SK-N-SH (cell line): ENCODE data around the gene RAMP3. TPM values are rescaled to one million over a fixed set of nuclear protein-coding genes. Genes with fewer than 3 reads are reported as not detected.

ENCODE experiments used
- CTCF ChIA-PET: fragments of 300-600, 350-600 bp; formaldehyde crosslinking; extraction: SDS; loops from one replicate; lab custom pipeline; 2021; lab: Yijun Ruan, JAX
- POLR2A ChIA-PET: fragments of 350-600 bp; sonication (Branson Sonifier 250); formaldehyde crosslinking; extraction: SDS; loops from one replicate; lab custom pipeline; 2020; ENCODE audit warnings: antibody characterized with exemption, inconsistent platforms; lab: Yijun Ruan, JAX
- DNase-seq: peaks from one replicate; pipeline ENCODE4 v3.0.0; 2012
- H2AFZ ChIP-seq: fragments of 200-600 bp; sonication (generic); 2 replicates; pipeline ENCODE4 v1.8.1; 2016; ENCODE audit warnings: antibody characterized with exemption, mild to moderate bottlenecking, low read depth
- H3F3A ChIP-seq: fragments of 200-600 bp; sonication (generic); replicated peaks from 2 replicates; pipeline ENCODE3; 2016; ENCODE audit warnings: antibody characterized with exemption, mild to moderate bottlenecking; ENCODE audit not compliant: insufficient read depth
- H3K27ac ChIP-seq, 2 experiments: fragments of 200-500 bp in 1 of 2; fragments of 200-600 bp in 1 of 2; sonication (Bioruptor generic) in 1 of 2; sonication (generic), shearing (Covaris generic) in 1 of 2; 2 replicates each; pipeline versions ENCODE4 v1.5.1 to v1.6.1; 2014 to 2016; ENCODE audit warnings: low read depth in 2 of 2, inconsistent platforms in 1 of 2, low read length in 1 of 2, mild to moderate bottlenecking in 1 of 2, mixed read lengths in 1 of 2
- H3K27me3 ChIP-seq: fragments of 200-600 bp; sonication (generic), shearing (Covaris generic); 2 replicates; pipeline ENCODE4 v1.6.1; 2016; ENCODE audit warnings: mixed run types; ENCODE audit not compliant: insufficient read depth
- H3K36me3 ChIP-seq, 2 experiments: fragments of 200-500 bp in 1 of 2; fragments of 200-600 bp in 1 of 2; sonication (Bioruptor generic) in 1 of 2; sonication (generic) in 1 of 2; replicated peaks in 1 of 2; 2 replicates each; pipeline versions ENCODE3 to v1.5.1; 2014 to 2016; ENCODE audit warnings: low read length in 1 of 2, mild to moderate bottlenecking in 1 of 2; ENCODE audit not compliant: insufficient read depth in 2 of 2, control insufficient read depth in 1 of 2
- H3K4me1 ChIP-seq, 2 experiments: fragments of 200-500 bp in 1 of 2; fragments of 200-600 bp in 1 of 2; sonication (Bioruptor generic) in 1 of 2; sonication (generic), shearing (Covaris generic) in 1 of 2; 2 replicates each; pipeline versions ENCODE4 v1.5.1 to v1.6.1; 2014 to 2016; ENCODE audit warnings: low read depth in 1 of 2, low read length in 1 of 2, mixed run types in 1 of 2; ENCODE audit not compliant: insufficient read depth in 2 of 2, control insufficient read depth in 1 of 2
- H3K4me2 ChIP-seq: fragments of 200-600 bp; sonication (generic), shearing (Covaris generic); 2 replicates; pipeline ENCODE4 v1.6.1; 2017; ENCODE audit warnings: mixed run types
- H3K4me3 ChIP-seq, 2 experiments: fragments of 200-500 bp in 1 of 2; fragments of 200-600 bp in 1 of 2; sonication (Bioruptor generic) in 1 of 2; sonication (generic), shearing (Covaris generic) in 1 of 2; 2 replicates each; pipeline versions ENCODE4 v1.5.1 to v1.8.1; 2014 to 2016; ENCODE audit warnings: low read depth in 2 of 2, inconsistent platforms in 1 of 2, low read length in 1 of 2, mild to moderate bottlenecking in 1 of 2, mixed read lengths in 1 of 2, moderate library complexity in 1 of 2
- H3K79me2 ChIP-seq: fragments of 200-600 bp; sonication (generic); 2 replicates; pipeline ENCODE4 v1.8.1; 2017; ENCODE audit warnings: mild to moderate bottlenecking; ENCODE audit not compliant: insufficient read depth
- H3K9ac ChIP-seq: fragments of 200-600 bp; sonication (generic); 2 replicates; pipeline ENCODE4 v1.6.1; 2017; ENCODE audit warnings: mixed run types
- H3K9me2 ChIP-seq: fragments of 200-600 bp; sonication (generic); 2 replicates; pipeline ENCODE4 v1.6.1; 2017; ENCODE audit warnings: mixed run types
- H3K9me3 ChIP-seq: fragments of 200-600 bp; sonication (generic); 2 replicates; pipeline ENCODE4 v1.6.1; 2017; ENCODE audit warnings: mixed run types, mild to moderate bottlenecking, moderate library complexity
- H4K20me1 ChIP-seq: fragments of 200-600 bp; sonication (generic); 2 replicates; pipeline ENCODE4 v1.6.1; 2017; ENCODE audit warnings: mild to moderate bottlenecking, mixed run types; ENCODE audit not compliant: insufficient read depth
- CHD2 ChIP-seq: fragments of 150-350 bp; IDR thresholded peaks from 2 replicates; pipeline ENCODE4 v1.6.1; 2018; ENCODE audit warnings: low read length; ENCODE audit not compliant: partially characterized antibody
- ELF1 ChIP-seq: IDR thresholded peaks from 2 replicates; pipeline ENCODE4 v1.4.0; 2012
- EP300 ChIP-seq, 2 experiments: IDR thresholded peaks; 2 replicates each; pipeline versions ENCODE4 v1.4.0 to v1.6.1; 2012; ENCODE audit warnings: borderline replicate concordance in 1 of 2, low read depth in 1 of 2, low read length in 1 of 2
- EZH2phosphoT487 ChIP-seq: fragments of 200-600 bp; sonication (generic); IDR thresholded peaks from 2 replicates; pipeline ENCODE4 v1.6.1; 2017; ENCODE audit warnings: low read depth, mixed run types, mild to moderate bottlenecking, antibody characterized with exemption, moderate library complexity, borderline replicate concordance
- FOSL2 ChIP-seq: IDR thresholded peaks from 2 replicates; pipeline ENCODE4 v1.4.0; 2012; ENCODE audit warnings: low read depth, mild to moderate bottlenecking, moderate library complexity, borderline replicate concordance
- FOXJ3 ChIP-seq: sonication (generic); formaldehyde crosslinking; IDR thresholded peaks from 2 replicates; pipeline ENCODE4 v1.5.1; 2020; ENCODE audit warnings: mild to moderate bottlenecking, missing genetic modification reagents
- FOXM1 ChIP-seq: IDR thresholded peaks from 2 replicates; pipeline ENCODE4 v1.4.0; 2012; ENCODE audit warnings: low read depth, mild to moderate bottlenecking
- GABPA ChIP-seq: IDR thresholded peaks from 2 replicates; pipeline ENCODE4 v1.4.0; 2012; ENCODE audit warnings: low read depth, mild to moderate bottlenecking
- IRF3 ChIP-seq: fragments of 150-350 bp; IDR thresholded peaks from 2 replicates; pipeline ENCODE4 v1.6.1; 2016; ENCODE audit warnings: mild to moderate bottlenecking, low read depth, low read length
- JUND ChIP-seq: IDR thresholded peaks from 2 replicates; pipeline ENCODE4 v1.4.0; 2012
- MAX ChIP-seq: IDR thresholded peaks from 2 replicates; pipeline ENCODE4 v1.4.0; 2012; ENCODE audit warnings: low read depth
- MEF2A ChIP-seq: IDR thresholded peaks from 2 replicates; pipeline ENCODE4 v1.4.0; 2012; ENCODE audit warnings: low read depth, borderline replicate concordance
- MXI1 ChIP-seq: IDR thresholded peaks from 2 replicates; pipeline ENCODE4 v1.6.1; 2012; ENCODE audit warnings: mild to moderate bottlenecking, low read depth, low read length, improper control_type of control experiment
- NFIC ChIP-seq: IDR thresholded peaks from 2 replicates; pipeline ENCODE4 v1.4.0; 2012; ENCODE audit warnings: borderline replicate concordance
- PBX3 ChIP-seq: IDR thresholded peaks from 2 replicates; pipeline ENCODE4; 2012
- POLR2AphosphoS5 ChIP-seq: IDR thresholded peaks from 2 replicates; pipeline ENCODE4 v1.6.1; 2012; ENCODE audit warnings: low read depth, low read length
- RAD21 ChIP-seq: IDR thresholded peaks from 2 replicates; pipeline ENCODE4 v1.6.1; 2012; ENCODE audit warnings: mild to moderate bottlenecking, low read length
- REST ChIP-seq: IDR thresholded peaks from 2 replicates; pipeline ENCODE4 v1.6.1; 2012; ENCODE audit warnings: mild to moderate bottlenecking, low read depth, low read length, moderate library complexity
- RFX5 ChIP-seq: IDR thresholded peaks from 2 replicates; pipeline ENCODE4 v1.6.1; 2012; ENCODE audit warnings: mild to moderate bottlenecking, improper control_type of control experiment, low read length
- RXRA ChIP-seq: IDR thresholded peaks from 2 replicates; pipeline ENCODE4 v1.4.0; 2012; ENCODE audit warnings: low read depth, mild to moderate bottlenecking, borderline replicate concordance
- SIN3A ChIP-seq: IDR thresholded peaks from 2 replicates; pipeline ENCODE4 v1.6.1; 2012; ENCODE audit warnings: low read depth, mild to moderate bottlenecking, low read length, moderate library complexity, borderline replicate concordance
- SMC3 ChIP-seq: IDR thresholded peaks from 2 replicates; pipeline ENCODE4 v1.6.1; 2012; ENCODE audit warnings: low read depth, low read length, improper control_type of control experiment
- TCF12 ChIP-seq: IDR thresholded peaks from 2 replicates; pipeline ENCODE4 v1.4.0; 2012
- TEAD4 ChIP-seq: IDR thresholded peaks from 2 replicates; pipeline ENCODE4 v1.4.0; 2012; ENCODE audit warnings: mild to moderate bottlenecking, borderline replicate concordance; ENCODE audit not compliant: insufficient read depth
- USF1 ChIP-seq: IDR thresholded peaks from 2 replicates; pipeline ENCODE4 v1.4.0; 2012; ENCODE audit warnings: low read depth, borderline replicate concordance
- YY1 ChIP-seq: IDR thresholded peaks from 2 replicates; pipeline ENCODE4 v1.4.0; 2012; ENCODE audit warnings: low read depth, mild to moderate bottlenecking
- WGBS: methylation state at CpG from one replicate; pipeline ENCODE4 v1.1.6; 2017; ENCODE audit warnings: low lambda C conversion rate; 5-methylcytosine and 5-hydroxymethylcytosine counted together
- polyA plus RNA-seq, 3 experiments: library from polyadenylated mRNA; depleted of rRNA; stranded (reverse); fragments of >200 nt; gene quantifications; 2 replicates each; pipeline ENCODE4 v1.2.3, GENCODE V29; 2012

RAMP3 gene
- polyA plus RNA-seq, 1 of the 3 experiments (the other 2 are of a cell fraction): not detected

GRCh38 chr7:45111298-45112223, 46.0 kb upstream of the RAMP3 start, which contains the start of gene TBRG4:
TSS of gene TBRG4 (minus strand) at chr7:45111697. CDS start at chr7:45109237, 2,460 bp downstream.
- peaks cover 4% of the 10 kb centered on the region for H3F3A ChIP-seq
- peak within 1 kb of the TSS; percentile 92 for H3K4me2 ChIP-seq
- H3K27ac ChIP-seq: peak within 1 kb of the TSS; percentile 96 to 98
- ChIA-PET POLR2A (interaction anchor here (0.6 to 2.6 kb wide), 22 partner anchors 8 to 551 kb away, joined by 3 to 23 read pairs (median 5); partner anchors contain the start of genes CCM2, NACAD and OGDH), CTCF (interaction anchor here (0.6 to 3.5 kb wide), 30 partner anchors 9 to 546 kb away, joined by 3 to 33 read pairs (median 3); partner anchors contain the start of genes CCM2, DDX56, NACAD and PURB)
- no peaks in the 10 kb centered on the region for H3K9me2 ChIP-seq
- peaks cover 28% of the 10 kb centered on the region in 2 experiments for H3K36me3 ChIP-seq
- peaks cover 49% of the 10 kb centered on the region for H3K79me2 ChIP-seq
- peaks cover 11% of the 10 kb centered on the region; the same call in 1 of the 2 replicates for H3K27me3 ChIP-seq
- under 1% methylated on average over 48 of the region's 64 CpGs for WGBS
- peaks cover 12 to 25% of the 10 kb centered on the region in 2 experiments; a peak in 2 of 4 replicates for H3K4me1 ChIP-seq
- peak within 1 kb of the TSS; percentile 69 to 97 for H3K4me3 ChIP-seq
- peak within 1 kb of the TSS; percentile 88 for H2AFZ ChIP-seq
- DNase-seq: peak; percentile 96
- peak within 1 kb of the TSS; percentile 92 for H3K9ac ChIP-seq
- no peaks in the 10 kb centered on the region for H3K9me3 ChIP-seq
- peaks cover 28% of the 10 kb centered on the region for H4K20me1 ChIP-seq
- TF ChIP-seq FOXM1: no peak
- no peak; the same call in 1 of the 2 replicates for TF ChIP-seq USF1
- TF ChIP-seq MXI1: peak; percentile 99
- TF ChIP-seq RXRA: no peak
- TF ChIP-seq POLR2AphosphoS5: peak; percentile 98
- TF ChIP-seq CHD2: peak; percentile 93
- TF ChIP-seq NFIC: no peak; the same call in 1 of the 2 replicates
- no peak; the same call in 1 of the 2 replicates for TF ChIP-seq FOXJ3 (CRISPR knock-in tag)
- peak; percentile 98 for TF ChIP-seq GABPA
- TF ChIP-seq YY1: peak; percentile 91
- TF ChIP-seq SMC3: peak; percentile 48
- TF ChIP-seq EZH2phosphoT487: no peak
- TF ChIP-seq IRF3: no peak
- peak; percentile 94; the same call in 1 of the 2 replicates for TF ChIP-seq SIN3A
- TF ChIP-seq TEAD4: no peak
- no peak for TF ChIP-seq MEF2A
- peak; percentile 36; the same call in 1 of the 2 replicates for TF ChIP-seq REST
- TF ChIP-seq TCF12: peak; percentile 49; the same call in 1 of the 2 replicates
- peak; percentile 100 for TF ChIP-seq MAX
- no peak; a peak in 1 of 4 replicates for TF ChIP-seq EP300 (IDR thresholded peaks at IDR 0.05; ENCODE audit: borderline replicate concordance in 1 of 2, low read depth in 1 of 2, low read length in 1 of 2)
- TF ChIP-seq PBX3: no peak; the same call in 1 of the 2 replicates
- no peak for TF ChIP-seq JUND
- TF ChIP-seq FOSL2: no peak
- peak; percentile 63 for TF ChIP-seq RAD21
- 0 out of 2 replicates have a peak, but pooled peaks have one; percentile 55 for TF ChIP-seq RFX5
- peak; percentile 98 for TF ChIP-seq ELF1
